NCI-H460 (cell line): ENCODE results near the gene CAMTA1. TPM values are rescaled to one million over a fixed set of nuclear protein-coding genes. Genes with fewer than 3 reads are reported as not detected.

Experiments
- DNase-seq: peaks from one replicate; pipeline ENCODE4 v3.0.0-alpha.2; 2016; ENCODE audit warnings: low read depth; ENCODE audit errors: extremely low read depth
- total RNA-seq: library from RNA; depleted of rRNA; stranded (reverse); fragments of >200 nt; shearing (Covaris generic); gene quantifications from 2 replicates; pipeline ENCODE4 v1.2.3, GENCODE V29; 2014

CAMTA1 gene
- total RNA-seq, 1 experiment from 2014 or later: 39.9 TPM

- no peak for DNase-seq
Measured at GRCh38 chr1:7450838-7451237, 665.6 kb downstream of the CAMTA1 start.

- no peak for DNase-seq
Measured at GRCh38 chr1:7453038-7453437, 667.8 kb downstream of the CAMTA1 start.

DNA sequence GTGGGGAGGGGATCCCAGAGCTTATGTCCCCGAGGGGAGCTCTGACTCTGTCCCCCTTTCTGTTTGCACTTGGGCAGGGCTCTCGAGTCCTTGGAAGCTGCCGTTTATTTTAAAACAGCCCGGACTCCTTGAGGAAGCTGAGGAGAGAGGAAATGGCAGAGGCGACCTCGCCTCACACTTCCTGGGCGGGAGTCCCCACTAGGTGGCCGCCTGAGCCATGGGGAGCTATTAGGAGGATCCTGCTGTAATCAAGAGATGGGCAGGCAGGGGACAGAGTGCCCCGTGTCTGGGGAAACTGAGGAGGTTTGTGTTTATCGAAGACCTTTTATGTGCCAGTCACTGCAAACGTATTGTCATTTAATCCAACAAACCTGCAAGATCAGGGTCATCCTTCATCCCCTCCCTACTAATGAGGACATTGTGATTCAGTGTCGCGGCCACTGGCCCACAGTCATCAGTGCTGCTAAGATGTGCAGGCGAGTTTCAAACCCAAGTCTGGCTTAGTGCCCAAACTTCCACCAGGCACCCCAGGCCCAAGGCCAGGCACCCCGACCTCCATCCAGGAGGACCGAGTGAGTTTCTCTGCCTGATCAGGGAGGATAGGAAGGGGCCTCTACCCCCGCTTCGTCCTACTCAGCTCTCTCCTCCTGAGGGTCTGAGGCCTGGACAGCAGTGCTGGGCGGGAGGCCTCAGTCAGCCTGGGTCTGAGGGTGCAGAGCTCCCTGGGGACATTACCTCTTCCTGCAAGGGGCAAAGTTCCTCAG is 669.0 kb downstream of the CAMTA1 start:
- no peak for DNase-seq

- no peak for DNase-seq
Measured at GRCh38 chr1:7454895-7455784, 669.9 kb downstream of the CAMTA1 start.

DNA sequence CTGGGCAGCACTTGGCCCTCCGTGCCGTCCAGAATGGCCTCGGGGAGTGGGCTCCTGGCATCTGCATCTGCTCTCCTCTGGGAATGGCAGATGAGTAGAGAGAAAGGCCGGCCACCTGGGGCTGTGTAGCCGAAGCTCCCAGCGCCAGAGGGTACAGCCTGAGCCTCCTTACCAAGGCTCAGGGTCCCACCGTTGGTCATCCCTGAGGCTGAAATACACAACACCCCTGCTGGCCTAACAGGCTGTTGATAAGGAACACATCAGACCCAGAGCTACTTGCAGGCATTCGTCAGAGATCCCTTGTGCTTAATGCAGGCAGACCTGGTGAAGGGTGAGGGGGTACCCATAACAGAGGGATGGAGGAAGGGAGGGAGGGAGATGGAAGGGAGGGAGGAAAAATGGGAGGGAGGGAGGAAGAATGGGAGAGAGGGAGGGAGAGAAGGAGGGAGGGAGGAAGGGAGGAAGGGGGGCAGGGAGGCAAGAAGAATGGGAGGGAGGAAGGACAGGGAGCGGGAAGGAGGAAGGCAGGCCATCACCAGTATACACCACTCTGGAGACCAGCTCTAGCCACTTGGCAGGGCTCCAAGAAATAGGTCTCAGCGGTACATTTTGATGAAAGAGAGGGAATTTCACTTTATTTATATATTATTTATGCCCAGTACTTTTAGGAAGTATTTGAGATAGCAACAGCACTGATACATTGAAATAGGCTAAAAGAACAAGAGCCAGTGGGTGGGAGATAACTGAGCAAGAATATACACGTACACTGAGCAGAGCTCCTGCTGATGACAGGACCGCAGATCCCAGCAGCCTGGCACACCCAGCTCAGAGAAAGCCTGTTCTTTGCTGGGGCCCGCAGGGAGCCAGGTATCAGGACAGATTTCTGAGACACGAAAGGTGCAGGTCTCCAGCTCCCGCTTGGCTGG is 670.8 kb downstream of the CAMTA1 start:
- no peak for DNase-seq

GRCh38 chr1:7456722-7457082 is 671.4 kb downstream of the CAMTA1 start:
- DNase-seq: no peak

- no peak for DNase-seq
Measured at GRCh38 chr1:7457811-7458210, 672.6 kb downstream of the CAMTA1 start.

- DNase-seq: no peak
Measured at GRCh38 chr1:7458946-7459345, 673.7 kb downstream of the CAMTA1 start.

DNA sequence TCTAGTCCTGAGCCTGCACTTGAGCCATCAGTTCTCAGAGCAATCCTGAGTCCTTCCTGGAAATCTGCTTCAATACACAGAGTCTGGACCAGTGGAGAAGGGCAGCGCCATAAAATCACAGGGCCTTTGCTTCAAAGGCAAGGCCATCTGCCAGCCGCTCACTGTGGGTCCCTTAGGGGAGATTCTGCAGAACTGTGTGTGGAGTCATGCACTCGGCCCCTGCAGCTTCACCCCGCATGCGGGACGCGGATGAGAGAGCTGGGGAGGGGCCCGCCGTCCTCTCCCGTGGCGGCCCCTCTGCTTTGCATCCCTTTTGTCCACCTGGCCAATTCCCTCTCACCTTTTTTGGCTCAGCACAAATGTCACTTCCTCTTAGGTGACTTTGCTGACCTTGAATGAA is 674.7 kb downstream of the CAMTA1 start:
- no peak for DNase-seq

DNA sequence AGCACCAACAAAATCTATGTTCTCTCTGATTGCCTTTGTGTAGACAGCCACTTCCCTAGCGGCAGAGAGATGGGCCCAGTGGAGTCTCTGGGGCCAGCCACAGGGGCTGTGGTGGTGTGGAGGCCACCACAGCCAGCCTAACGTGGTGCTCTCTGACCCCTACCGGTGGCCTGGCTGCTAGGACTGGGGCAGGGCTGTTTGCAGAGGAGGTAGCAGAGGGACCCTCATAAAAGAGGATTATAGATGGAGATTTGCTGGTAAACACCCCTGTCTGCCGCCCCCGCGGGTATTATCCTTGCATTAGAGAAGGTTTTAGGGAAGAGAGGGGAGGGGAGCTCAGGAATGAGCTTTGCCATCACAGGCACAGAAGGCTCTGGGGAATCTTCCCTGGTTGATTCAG is 675.6 kb downstream of the CAMTA1 start:
- DNase-seq: no peak

DNA sequence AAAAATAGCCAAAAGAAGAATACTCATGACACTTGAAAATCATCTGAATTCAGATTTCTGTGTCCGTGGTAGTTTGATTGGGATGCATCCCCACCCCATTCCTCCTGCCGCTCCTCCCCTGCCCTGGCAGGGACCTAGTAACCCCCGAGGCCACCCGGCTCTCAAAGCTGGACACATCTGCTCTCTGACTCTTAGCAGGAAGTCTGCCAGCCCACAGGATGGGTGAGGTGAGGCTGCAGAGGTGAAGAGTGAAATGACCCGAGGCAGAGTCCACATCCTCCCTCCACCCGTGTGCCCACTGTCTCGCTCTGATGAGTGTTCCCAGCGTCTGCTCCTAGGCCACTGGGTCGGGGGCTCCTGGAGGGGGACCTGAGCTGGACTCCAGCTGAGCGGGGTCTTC is 677.4 kb downstream of the CAMTA1 start:
- no peak for DNase-seq

DNA sequence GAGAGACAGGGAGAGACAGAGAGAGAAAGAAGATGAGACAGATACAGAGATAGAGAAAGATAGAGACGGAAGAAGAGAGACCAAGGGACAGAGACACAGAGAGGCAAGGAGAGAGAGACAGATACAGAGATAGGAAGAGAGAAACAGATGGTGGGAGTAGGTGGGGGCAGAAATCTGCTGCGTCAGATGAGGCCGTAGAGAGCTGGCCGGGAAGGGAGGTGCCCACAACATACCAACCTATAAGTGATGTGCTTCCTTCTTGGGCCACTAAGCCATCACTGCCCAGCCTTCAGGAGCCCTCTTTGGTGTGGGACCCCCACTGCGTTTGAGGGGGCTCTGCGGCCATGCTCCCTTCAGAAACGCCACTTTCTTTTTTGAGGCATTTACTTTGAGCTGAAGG is 678.3 kb downstream of the CAMTA1 start:
- no peak for DNase-seq

GRCh38 chr1:7464736-7465135 is 679.5 kb downstream of the CAMTA1 start:
- no peak for DNase-seq

- DNase-seq: no peak
Measured at GRCh38 chr1:7467476-7468175, 682.4 kb downstream of the CAMTA1 start.

- no peak for DNase-seq
Measured at GRCh38 chr1:7468248-7468647, 683.0 kb downstream of the CAMTA1 start.

- peak; percentile 49 for DNase-seq
Measured at GRCh38 chr1:7469255-7469938, 684.1 kb downstream of the CAMTA1 start.

DNA sequence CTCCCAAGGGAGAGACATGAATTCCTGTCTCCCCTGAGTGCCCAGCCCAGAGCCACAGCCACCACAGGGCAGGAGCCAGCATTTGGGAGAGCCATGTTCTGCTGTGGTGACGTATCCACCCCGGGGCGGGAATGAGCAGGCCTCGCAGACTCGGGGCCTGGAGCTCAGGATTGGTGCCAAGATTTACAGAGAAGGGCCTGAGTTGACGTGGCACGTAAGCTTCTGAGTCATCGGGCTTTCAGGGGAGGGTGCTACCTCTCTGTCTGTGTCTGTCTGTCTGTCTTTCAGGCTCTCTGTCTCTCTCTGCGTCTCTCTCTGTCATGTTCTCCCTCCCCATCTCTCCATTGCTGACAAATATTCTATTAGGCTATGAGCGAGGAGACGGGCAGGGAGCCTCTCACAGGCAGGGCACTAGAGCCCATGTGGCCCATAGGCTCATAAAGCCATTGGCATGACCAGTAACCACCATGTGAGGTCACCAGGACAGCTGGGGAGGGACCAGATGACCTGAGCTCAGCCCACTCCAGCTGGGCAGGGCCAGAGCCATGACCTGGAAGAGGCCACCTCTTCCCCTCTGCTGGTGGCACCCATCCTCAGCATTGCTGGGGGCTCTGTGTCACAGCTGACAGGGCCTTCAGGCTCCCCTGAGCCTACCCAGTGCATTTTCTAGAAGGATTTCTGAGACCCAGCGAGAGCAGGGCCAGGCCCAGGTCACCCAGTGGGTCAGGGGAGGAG is 685.8 kb downstream of the CAMTA1 start:
- DNase-seq: peak; percentile 88

DNA sequence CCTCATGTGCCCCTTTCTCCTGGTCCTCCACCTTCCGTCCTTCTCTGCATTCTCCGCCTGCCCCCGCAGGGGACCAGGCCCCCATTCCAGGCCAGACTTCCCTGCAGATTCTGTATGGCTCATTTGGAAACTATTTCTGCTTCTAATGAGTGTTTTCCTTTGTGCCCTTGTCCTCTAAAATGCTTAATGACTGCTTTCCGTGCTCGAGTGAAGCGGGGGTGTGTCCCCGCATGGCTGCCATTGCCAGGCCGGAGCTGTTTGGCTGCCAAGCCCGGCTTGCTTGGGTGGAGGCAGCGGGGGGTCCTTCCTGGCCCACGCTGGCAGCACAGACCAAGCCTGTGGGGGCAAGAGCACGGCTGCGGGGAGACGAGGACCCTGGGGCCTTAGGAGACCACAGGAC is 686.6 kb downstream of the CAMTA1 start:
- DNase-seq: no peak
